Measurements from ENCODE around the gene CARD19.
A peak's percentile ranks its signal among the peaks of the same experiment; 100 is the strongest.

CARD19 gene

GRCh38 chr9:93094658-93095204, 1.3 kb upstream of the CARD19 start:
- Histone ChIP-seq H3K9me2 (replicated peaks; ENCODE audit: control insufficient read depth, low read length) (no peaks in the 10 kb centered on the region), H3K27ac (ENCODE audit: low read depth, low read length) (peak overlapping the region; percentile 93), H3K27me3 (ENCODE audit: control insufficient read depth, low read length) (no peaks in the 10 kb centered on the region), H3K4me1 (ENCODE audit: control insufficient read depth, low read length) (peaks cover 67% of the 10 kb centered on the region), H3K9me3 (ENCODE audit: control insufficient read depth, insufficient read depth, low read length) (no peaks in the 10 kb centered on the region), H3K36me3 (ENCODE audit: control insufficient read depth, low read length) (no peaks in the 10 kb centered on the region), H3K79me2 (ENCODE audit: control insufficient read depth, low read length) (peaks cover 14% of the 10 kb centered on the region; the same call in 1 of the 2 replicates), H3K4me3 (ENCODE audit: low read length) (peak overlapping the region; percentile 80), H3F3A (ENCODE audit: control insufficient read depth, insufficient read depth) (peaks cover 11% of the 10 kb centered on the region; the same call in 1 of the 2 replicates), H4K20me1 (ENCODE audit: control insufficient read depth, insufficient read depth, low read depth, low read length) (no peaks in the 10 kb centered on the region), H3K4me2 (ENCODE audit: low read length) (peak overlapping the region; percentile 96)
- TF ChIP-seq CTCF (IDR thresholded peaks at IDR 0.05; ENCODE audit: low read depth, low read length, poor library complexity, severe bottlenecking), result no peak
- TF ChIP-seq EZH2phosphoT487 (IDR thresholded peaks at IDR 0.05; ENCODE audit: borderline replicate concordance, low read length), result no peak

- Histone ChIP-seq H3K4me1 (ENCODE audit: control insufficient read depth, low read length) (peaks cover 63% of the 10 kb centered on the region), H3K9me2 (replicated peaks; ENCODE audit: control insufficient read depth, low read length) (no peaks in the 10 kb centered on the region), H3K4me3 (ENCODE audit: low read length) (peak overlapping the region; percentile 81), H4K20me1 (ENCODE audit: control insufficient read depth, insufficient read depth, low read depth, low read length) (no peaks in the 10 kb centered on the region), H3K79me2 (ENCODE audit: control insufficient read depth, low read length) (peaks cover 14% of the 10 kb centered on the region; the same call in 1 of the 2 replicates), H3K4me2 (ENCODE audit: low read length) (peak overlapping the region; percentile 96), H3K36me3 (ENCODE audit: control insufficient read depth, low read length) (no peaks in the 10 kb centered on the region), H3K27me3 (ENCODE audit: control insufficient read depth, low read length) (no peaks in the 10 kb centered on the region), H3F3A (ENCODE audit: control insufficient read depth, insufficient read depth) (peaks cover 11% of the 10 kb centered on the region; the same call in 1 of the 2 replicates), H3K9me3 (ENCODE audit: control insufficient read depth, insufficient read depth, low read length) (no peaks in the 10 kb centered on the region), H3K27ac (ENCODE audit: low read depth, low read length) (peak overlapping the region; percentile 93)
- TF ChIP-seq EZH2phosphoT487 (IDR thresholded peaks at IDR 0.05; ENCODE audit: borderline replicate concordance, low read length) (no peak), CTCF (IDR thresholded peaks at IDR 0.05; ENCODE audit: low read depth, low read length, poor library complexity, severe bottlenecking) (no peak)
These were observed 549 bp upstream of the CARD19 start for GRCh38 chr9:93095205-93096130.

GRCh38 chr9:93096811-93097382, 880 bp downstream of the CARD19 start:
- H3K9me2 ChIP-seq (replicated peaks; ENCODE audit: control insufficient read depth, low read length), result no peaks in the 10 kb centered on the region

More at GRCh38 chr9:93096811-93097382, 880 bp downstream of the CARD19 start:
- Histone ChIP-seq H3K4me2 (ENCODE audit: low read length) (peak overlapping the region; percentile 95), H4K20me1 (ENCODE audit: control insufficient read depth, insufficient read depth, low read depth, low read length) (no peaks in the 10 kb centered on the region), H3K36me3 (ENCODE audit: control insufficient read depth, low read length) (no peaks in the 10 kb centered on the region), H3K27ac (ENCODE audit: low read depth, low read length) (no peak overlapping the region), H3K9me3 (ENCODE audit: control insufficient read depth, insufficient read depth, low read length) (no peaks in the 10 kb centered on the region), H3K4me3 (ENCODE audit: low read length) (peak overlapping the region; percentile 81), H3K79me2 (ENCODE audit: control insufficient read depth, low read length) (peaks cover 16% of the 10 kb centered on the region), H3F3A (ENCODE audit: control insufficient read depth, insufficient read depth) (peaks cover 11% of the 10 kb centered on the region; the same call in 1 of the 2 replicates), H3K4me1 (ENCODE audit: control insufficient read depth, low read length) (peaks cover 49% of the 10 kb centered on the region), H3K27me3 (ENCODE audit: control insufficient read depth, low read length) (no peaks in the 10 kb centered on the region)
- TF ChIP-seq EZH2phosphoT487 (IDR thresholded peaks at IDR 0.05; ENCODE audit: borderline replicate concordance, low read length) (no peak), CTCF (IDR thresholded peaks at IDR 0.05; ENCODE audit: low read depth, low read length, poor library complexity, severe bottlenecking) (no peak)

Measured in DOHH2 (cell line).